Thyroid gland (tissue), 4 donors: ENCODE results near the gene DYRK1A.

Experiments used
- POLR2A ChIP-seq, 2 donors: fragments of 450-650 bp; IDR thresholded peaks; one replicate each; pipeline ENCODE4 v1.6.1; 2017; ENCODE audit warnings: antibody characterized with exemption in 2 of 2, mild to moderate bottlenecking in 2 of 2, moderate library complexity in 1 of 2
- TF ChIP-seq, protein P1 (sequence below), 6 experiments: fragments of 200-600 bp in 3 of 6; fragments of 450-650 bp in 3 of 6; sonication (generic) in 3 of 6; IDR thresholded peaks; one replicate each; pipeline ENCODE4 v1.5.1; 2016 to 2019; ENCODE audit warnings: antibody characterized with exemption in 6 of 6, mild to moderate bottlenecking in 2 of 6, inconsistent platforms in 1 of 6, moderate library complexity in 1 of 6

DNA sequence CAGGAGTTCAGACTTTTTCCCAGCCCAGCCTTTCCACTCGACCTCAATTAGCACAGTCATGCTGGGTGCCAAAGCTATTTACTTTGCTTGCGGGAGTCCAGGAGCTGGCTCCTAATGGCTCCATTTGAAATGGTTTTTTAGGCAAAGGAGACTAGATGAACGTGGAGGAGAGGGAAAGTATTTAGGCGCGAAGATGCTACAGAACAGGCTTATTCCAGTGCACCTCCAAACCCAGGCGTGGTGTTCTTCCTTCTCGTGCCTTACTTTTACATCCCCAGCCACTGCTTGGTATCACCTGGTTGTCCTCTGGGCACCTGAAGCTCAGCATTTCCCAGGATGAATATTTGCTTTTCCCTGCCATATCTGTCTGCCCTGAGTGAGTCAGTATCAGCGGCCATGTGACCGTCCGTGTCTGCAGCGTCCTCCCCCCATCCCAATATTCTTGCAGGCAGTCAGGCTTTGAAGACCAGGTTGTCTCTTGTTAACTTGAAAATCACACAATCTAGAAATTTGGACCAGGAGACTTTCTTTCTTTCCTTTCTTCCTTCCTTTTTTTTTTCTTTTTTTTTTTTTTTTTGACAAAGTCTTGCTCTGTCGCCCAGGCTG, 198.5 kb downstream of the DYRK1A start:
- TF ChIP-seq, protein P1, sequence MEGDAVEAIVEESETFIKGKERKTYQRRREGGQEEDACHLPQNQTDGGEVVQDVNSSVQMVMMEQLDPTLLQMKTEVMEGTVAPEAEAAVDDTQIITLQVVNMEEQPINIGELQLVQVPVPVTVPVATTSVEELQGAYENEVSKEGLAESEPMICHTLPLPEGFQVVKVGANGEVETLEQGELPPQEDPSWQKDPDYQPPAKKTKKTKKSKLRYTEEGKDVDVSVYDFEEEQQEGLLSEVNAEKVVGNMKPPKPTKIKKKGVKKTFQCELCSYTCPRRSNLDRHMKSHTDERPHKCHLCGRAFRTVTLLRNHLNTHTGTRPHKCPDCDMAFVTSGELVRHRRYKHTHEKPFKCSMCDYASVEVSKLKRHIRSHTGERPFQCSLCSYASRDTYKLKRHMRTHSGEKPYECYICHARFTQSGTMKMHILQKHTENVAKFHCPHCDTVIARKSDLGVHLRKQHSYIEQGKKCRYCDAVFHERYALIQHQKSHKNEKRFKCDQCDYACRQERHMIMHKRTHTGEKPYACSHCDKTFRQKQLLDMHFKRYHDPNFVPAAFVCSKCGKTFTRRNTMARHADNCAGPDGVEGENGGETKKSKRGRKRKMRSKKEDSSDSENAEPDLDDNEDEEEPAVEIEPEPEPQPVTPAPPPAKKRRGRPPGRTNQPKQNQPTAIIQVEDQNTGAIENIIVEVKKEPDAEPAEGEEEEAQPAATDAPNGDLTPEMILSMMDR (IDR thresholded peaks at IDR 0.05): no peak
- no peak for TF ChIP-seq POLR2A (IDR thresholded peaks at IDR 0.05)
